OCI-LY7 (cell line): Measurements from ENCODE around the gene G6PC3.

Source experiments
- EZH2phosphoT487 ChIP-seq: fragments of 200-600 bp; sonication (generic); IDR thresholded peaks from 2 replicates; pipeline ENCODE4 v1.6.1; 2018; ENCODE audit warnings: low read depth, borderline replicate concordance, mild to moderate bottlenecking, mixed run types, antibody characterized with exemption, low read length, moderate library complexity, mixed read lengths
- TF ChIP-seq, protein P1 (sequence below): fragments of 200-600 bp; sonication (generic); conservative IDR thresholded peaks from 2 replicates; pipeline ENCODE4 v1.5.1; 2014; ENCODE audit warnings: mild to moderate bottlenecking, antibody characterized with exemption, low read length, moderate library complexity, mixed read lengths

DNA sequence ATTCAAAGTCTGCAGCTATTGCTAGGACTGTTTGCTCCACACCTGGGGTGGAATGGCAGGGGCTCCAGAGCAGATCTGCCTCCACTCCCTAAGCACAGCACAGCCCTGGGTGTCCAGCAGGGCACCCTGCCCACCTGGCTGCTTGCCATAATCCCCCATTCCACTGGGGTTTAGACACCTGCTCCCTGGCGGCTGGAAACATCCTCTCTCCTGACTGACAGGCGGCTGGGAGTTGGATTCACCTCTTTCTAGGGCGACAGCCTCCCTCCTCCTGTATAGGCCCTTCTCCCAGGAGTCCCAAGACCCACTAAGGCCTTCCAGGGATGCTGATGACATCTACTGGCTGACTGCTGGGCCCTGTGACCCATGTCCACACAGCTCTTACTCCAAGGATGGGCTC, 34.9 kb downstream of the G6PC3 start:
- TF ChIP-seq, protein P1, sequence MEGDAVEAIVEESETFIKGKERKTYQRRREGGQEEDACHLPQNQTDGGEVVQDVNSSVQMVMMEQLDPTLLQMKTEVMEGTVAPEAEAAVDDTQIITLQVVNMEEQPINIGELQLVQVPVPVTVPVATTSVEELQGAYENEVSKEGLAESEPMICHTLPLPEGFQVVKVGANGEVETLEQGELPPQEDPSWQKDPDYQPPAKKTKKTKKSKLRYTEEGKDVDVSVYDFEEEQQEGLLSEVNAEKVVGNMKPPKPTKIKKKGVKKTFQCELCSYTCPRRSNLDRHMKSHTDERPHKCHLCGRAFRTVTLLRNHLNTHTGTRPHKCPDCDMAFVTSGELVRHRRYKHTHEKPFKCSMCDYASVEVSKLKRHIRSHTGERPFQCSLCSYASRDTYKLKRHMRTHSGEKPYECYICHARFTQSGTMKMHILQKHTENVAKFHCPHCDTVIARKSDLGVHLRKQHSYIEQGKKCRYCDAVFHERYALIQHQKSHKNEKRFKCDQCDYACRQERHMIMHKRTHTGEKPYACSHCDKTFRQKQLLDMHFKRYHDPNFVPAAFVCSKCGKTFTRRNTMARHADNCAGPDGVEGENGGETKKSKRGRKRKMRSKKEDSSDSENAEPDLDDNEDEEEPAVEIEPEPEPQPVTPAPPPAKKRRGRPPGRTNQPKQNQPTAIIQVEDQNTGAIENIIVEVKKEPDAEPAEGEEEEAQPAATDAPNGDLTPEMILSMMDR, result no peak
- TF ChIP-seq EZH2phosphoT487, result no peak
